Measurements from ENCODE around the gene TRMT44.
"Not testable (repeated sequence)": the region's sequence is repeated elsewhere in the genome, so short reads cannot be mapped to it uniquely, and the experiment has no call there.

The TRMT44 gene

DNA sequence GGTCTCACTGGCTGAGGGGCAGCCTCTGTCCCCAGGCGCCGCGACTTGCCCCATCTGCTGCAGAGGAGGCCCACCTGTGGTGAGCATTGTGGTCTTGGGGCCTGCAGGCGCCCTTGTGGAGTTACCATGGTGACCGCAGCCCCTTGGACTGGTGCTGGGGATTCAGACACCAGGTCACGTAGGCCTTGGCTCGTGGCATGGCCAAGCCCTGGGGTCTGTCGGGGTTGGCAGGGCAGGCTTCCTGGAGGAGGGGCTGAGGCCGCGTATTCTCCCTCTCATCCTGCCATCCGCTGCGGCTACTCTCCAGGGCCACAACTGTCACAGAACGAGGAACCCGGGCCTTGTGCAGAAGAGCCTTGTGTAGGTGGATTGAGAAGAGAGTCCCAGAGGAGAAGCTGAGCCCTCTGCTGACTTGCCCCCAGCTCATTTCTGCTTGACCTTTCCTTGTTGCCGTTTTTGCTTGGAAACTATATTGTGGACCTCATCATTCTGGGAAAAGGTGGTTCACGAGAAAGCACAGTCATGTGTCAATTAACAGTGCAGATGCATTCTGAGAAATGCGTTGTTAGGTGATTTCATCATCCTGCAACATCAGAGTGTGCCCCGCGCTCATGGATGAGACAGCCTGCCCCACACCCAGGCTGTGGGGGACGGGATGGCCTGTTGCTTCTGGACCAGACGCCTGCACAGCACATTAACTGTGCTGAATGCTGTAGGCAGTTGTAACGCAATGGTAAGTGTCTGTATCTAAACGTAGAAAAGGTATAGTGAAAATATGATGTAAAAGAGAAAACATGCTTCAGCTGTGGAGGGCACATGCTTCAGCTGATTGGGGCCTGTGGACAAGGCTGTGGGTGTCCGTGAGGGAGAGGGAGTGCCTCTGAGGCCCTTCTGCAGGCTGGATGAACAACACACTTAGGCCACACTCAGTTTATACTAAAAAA lies 38.5 kb downstream of the TRMT44 start:
- Histone ChIP-seq H3K36me3 (peaks cover 6% of the 10 kb centered on the region; the same call in 1 of the 2 replicates), H3K9me3 (no peaks in the 10 kb centered on the region), H3K4me1 (no peaks in the 10 kb centered on the region), H3K27me3 (no peaks in the 10 kb centered on the region), H3K4me3 (ENCODE audit: low read depth, low read length) (no peak overlapping the region)
- TF ChIP-seq, protein P1, sequence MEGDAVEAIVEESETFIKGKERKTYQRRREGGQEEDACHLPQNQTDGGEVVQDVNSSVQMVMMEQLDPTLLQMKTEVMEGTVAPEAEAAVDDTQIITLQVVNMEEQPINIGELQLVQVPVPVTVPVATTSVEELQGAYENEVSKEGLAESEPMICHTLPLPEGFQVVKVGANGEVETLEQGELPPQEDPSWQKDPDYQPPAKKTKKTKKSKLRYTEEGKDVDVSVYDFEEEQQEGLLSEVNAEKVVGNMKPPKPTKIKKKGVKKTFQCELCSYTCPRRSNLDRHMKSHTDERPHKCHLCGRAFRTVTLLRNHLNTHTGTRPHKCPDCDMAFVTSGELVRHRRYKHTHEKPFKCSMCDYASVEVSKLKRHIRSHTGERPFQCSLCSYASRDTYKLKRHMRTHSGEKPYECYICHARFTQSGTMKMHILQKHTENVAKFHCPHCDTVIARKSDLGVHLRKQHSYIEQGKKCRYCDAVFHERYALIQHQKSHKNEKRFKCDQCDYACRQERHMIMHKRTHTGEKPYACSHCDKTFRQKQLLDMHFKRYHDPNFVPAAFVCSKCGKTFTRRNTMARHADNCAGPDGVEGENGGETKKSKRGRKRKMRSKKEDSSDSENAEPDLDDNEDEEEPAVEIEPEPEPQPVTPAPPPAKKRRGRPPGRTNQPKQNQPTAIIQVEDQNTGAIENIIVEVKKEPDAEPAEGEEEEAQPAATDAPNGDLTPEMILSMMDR (IDR thresholded peaks at IDR 0.05; ENCODE audit: low read depth, low read length): no peak
- DNase-seq: no peak

DNA sequence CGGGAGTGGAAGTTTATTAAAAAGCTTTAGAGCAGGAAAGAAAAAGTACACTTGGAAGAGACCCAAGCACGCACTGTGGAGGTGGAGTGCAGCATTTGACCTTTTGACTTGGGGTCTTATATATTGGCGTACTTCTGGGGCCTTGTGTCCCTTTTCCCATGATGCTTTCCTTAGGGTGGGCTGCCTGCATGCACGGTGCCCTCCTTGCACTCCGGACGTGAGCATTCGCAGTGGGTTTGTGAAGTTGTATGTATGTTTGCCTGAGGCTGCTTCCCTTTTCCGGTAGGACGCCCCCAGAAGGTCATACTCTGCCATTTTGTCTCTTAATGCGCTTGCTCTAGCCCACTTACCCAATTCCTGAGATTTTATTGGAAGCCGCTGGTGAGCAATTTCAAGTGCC lies 39.6 kb downstream of the TRMT44 start:
- Histone ChIP-seq H3K4me1 (no peaks in the 10 kb centered on the region), H3K9me3 (no peaks in the 10 kb centered on the region), H3K4me3 (ENCODE audit: low read depth, low read length) (no peak overlapping the region), H3K36me3 (peaks cover 6% of the 10 kb centered on the region; the same call in 1 of the 2 replicates), H3K27me3 (no peaks in the 10 kb centered on the region)
- no peak for DNase-seq
- TF ChIP-seq, protein P1 (IDR thresholded peaks at IDR 0.05; ENCODE audit: low read depth, low read length): no peak

DNA sequence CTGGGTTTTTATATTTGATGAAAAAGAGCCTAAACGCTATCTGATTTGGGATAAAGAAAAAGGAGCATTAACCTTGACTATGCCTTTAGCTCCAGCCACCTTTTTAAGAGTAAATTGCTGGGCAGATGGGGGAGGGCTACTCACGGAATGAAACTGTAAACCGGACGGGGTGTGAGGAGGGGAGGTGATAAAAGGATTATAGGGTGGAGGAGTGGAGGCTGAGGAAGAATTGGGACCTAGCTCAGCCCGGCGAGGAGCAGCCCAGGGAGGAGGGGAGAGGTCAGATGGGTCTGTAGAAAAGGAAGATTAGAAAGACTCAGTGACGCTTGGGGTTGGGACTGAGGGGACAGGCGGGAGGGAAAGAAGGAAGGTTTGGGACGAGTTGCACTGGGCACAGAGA lies 46.1 kb downstream of the TRMT44 start:
- H3K36me3 ChIP-seq; H3K4me3 ChIP-seq (ENCODE audit: low read depth, low read length); H3K4me1 ChIP-seq; H3K27me3 ChIP-seq; H3K9me3 ChIP-seq; DNase-seq: not testable (repeated sequence)

DNA sequence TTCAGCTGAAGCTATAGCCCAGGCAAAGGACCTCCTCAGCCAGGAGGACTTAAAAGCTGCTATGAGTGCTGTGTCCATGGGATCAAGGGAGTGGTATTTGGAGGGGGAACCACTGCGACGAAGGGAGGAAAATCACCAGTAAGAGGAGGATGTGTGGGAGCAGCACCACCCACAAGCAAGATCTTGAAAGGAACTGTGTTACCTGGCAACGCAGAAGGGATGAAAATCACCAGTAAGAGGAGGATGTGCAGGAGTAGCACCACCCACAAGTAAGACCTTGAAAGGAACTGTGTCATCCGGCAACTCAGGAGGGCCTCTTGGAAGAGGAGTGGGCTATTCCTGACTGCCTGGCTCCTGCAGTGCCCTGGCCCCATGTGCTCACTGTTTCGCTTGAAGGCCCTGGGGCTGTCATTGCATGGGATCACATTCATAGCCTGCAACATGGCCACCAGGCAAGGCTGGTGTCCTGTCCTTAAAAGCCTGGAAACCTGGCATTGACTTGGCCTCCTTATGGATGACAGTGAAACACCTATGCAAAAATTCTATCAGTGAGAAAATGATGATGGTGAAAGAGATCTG lies 48.3 kb downstream of the TRMT44 start:
- TF ChIP-seq, protein P1 (IDR thresholded peaks at IDR 0.05; ENCODE audit: low read depth, low read length): no peak
- H3K9me3 ChIP-seq: no peaks in the 10 kb centered on the region
- DNase-seq: no peak
- no peak overlapping the region for H3K4me3 ChIP-seq (ENCODE audit: low read depth, low read length)
- no peaks in the 10 kb centered on the region for H3K27me3 ChIP-seq
- H3K36me3 ChIP-seq: no peaks in the 10 kb centered on the region
- H3K4me1 ChIP-seq: no peaks in the 10 kb centered on the region

DNA sequence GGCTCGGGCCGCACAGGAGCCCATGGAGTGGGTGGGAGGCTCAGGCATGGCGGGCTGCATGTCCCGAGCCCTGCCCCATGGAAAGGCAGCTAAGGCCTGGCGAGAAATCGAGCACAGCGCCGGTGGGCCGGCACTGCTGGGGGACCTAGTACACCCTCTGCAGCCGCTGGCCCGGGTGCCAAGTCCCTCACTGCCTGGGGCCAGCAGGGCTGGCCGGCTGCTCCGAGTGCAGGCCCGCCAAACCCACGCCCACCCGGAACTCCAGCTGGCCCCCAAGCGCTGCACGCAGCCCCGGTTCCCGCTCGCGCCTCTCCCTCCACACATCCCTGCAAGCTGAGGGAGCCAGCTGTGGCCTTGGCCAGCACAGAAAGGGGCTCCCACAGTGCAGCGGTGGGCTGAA lies 50.9 kb downstream of the TRMT44 start:
- H3K36me3 ChIP-seq; H3K4me3 ChIP-seq (ENCODE audit: low read depth, low read length); H3K9me3 ChIP-seq; H3K27me3 ChIP-seq; DNase-seq; H3K4me1 ChIP-seq: not testable (repeated sequence)

DNA sequence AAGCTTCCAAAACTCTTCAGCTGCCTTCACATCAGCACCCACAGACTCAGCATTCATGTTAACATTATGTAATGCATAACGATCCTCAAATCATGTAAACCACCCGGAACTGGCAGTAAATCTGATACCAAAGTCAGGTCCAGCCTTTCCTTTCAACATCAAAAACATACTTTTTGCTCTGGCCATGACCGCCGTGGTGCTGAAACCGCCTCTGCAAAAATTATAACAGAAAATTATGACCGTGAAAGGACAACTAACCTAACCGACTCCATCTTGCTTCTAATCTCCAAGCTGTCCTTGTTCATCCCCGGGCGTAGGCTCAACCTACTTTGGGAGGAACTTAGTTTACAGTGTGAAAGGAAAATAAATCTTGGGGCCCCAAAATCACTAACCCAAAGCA lies 51.6 kb downstream of the TRMT44 start:
- Histone ChIP-seq H3K9me3 (no peaks in the 10 kb centered on the region), H3K4me1 (no peaks in the 10 kb centered on the region), H3K27me3 (no peaks in the 10 kb centered on the region), H3K36me3 (no peaks in the 10 kb centered on the region), H3K4me3 (ENCODE audit: low read depth, low read length) (no peak overlapping the region)
- TF ChIP-seq, protein P1 (IDR thresholded peaks at IDR 0.05; ENCODE audit: low read depth, low read length): no peak
- DNase-seq: no peak

DNA sequence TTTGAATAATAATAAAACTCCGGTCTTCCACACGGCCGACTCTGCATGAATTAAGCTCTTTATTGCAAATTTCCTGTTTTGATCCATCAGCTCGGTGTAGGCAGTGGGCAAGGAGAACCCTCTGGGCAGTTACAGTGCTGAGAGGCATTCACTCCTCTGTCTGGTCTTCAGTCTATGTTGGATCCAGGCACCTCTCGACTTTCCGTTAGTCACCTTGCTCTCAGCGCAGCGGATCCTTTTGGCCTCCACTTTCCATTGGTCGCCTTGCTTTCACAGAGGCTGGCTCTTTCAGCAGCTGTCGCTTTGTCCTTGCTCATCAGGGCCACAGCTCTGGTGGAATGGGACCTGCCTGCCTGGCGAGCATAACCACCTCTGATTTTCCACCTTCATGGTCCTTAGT lies 52.9 kb downstream of the TRMT44 start:
- no peaks in the 10 kb centered on the region for H3K27me3 ChIP-seq

More for the DNA sequence above, 52.9 kb downstream of the TRMT44 start:
- Histone ChIP-seq H3K36me3 (no peaks in the 10 kb centered on the region), H3K4me1 (no peaks in the 10 kb centered on the region), H3K9me3 (no peaks in the 10 kb centered on the region), H3K4me3 (ENCODE audit: low read depth, low read length) (no peak overlapping the region)
- DNase-seq: no peak
- TF ChIP-seq, protein P1 (IDR thresholded peaks at IDR 0.05; ENCODE audit: low read depth, low read length): no peak

Data from BE2C (cell line).